ENCODE measurements around the gene MED9. TPM values are rescaled to one million over a fixed set of nuclear protein-coding genes. Genes with fewer than 3 reads are reported as not detected.

The MED9 gene
- total and polyA plus RNA-seq, 10 of the 15 experiments (the other 5 are each of a cell fraction or from before 2014, with no cell fraction given) = 1.5 to 22.4 (median 14.8) TPM

- H3K9me3 ChIP-seq (replicated peaks; ENCODE audit: control insufficient read depth, insufficient read depth, low read length) = no peaks in the 10 kb centered on the region
- in situ Hi-C loops (cut with MboI) (no loop called here), intact Hi-C loops (cut with micrococcal nuclease; ENCODE audit: unreplicated experiment) (no loop called here)
- H3K9ac ChIP-seq (ENCODE audit: control insufficient read depth, insufficient read depth, low read length) = no peak overlapping the region
- no peak for DNase-seq (ENCODE audit: low read depth, low spot score)
- ATAC-seq = no peak
- ChIA-PET SMC1A (ENCODE audit: uncharacterized antibody, unreplicated experiment) (no interaction called here), POLR2A (no interaction called here), CTCF (interaction anchor here (1.5 kb wide), 1 partner anchor 137 kb away, joined by 6 read pairs; no protein-coding TSS in a partner anchor), RAD21 (ENCODE audit: unreplicated experiment) (no interaction called here)
- H3K79me2 ChIP-seq (ENCODE audit: control insufficient read depth, insufficient read depth, low read length) = no peaks in the 10 kb centered on the region
- WGBS (ENCODE audit: insufficient coverage, insufficient replicate concordance, low lambda C conversion rate, missing lambda C conversion rate) = 90% methylated on average over 11 of the region's 11 CpGs
- peaks cover 4% of the 10 kb centered on the region; the same call in 1 of the 2 replicates for H3K4me1 ChIP-seq (ENCODE audit: control insufficient read depth, insufficient read depth, low read length)
- TF ChIP-seq POLR2AphosphoS5 (IDR thresholded peaks at IDR 0.05; ENCODE audit: low read length) = no peak
- no peak for TF ChIP-seq RCOR1 (conservative IDR thresholded peaks at IDR 0.05; ENCODE audit: low read depth, low read length)
- no peak for TF ChIP-seq ZNF274 (IDR thresholded peaks at IDR 0.05; ENCODE audit: insufficient read depth, insufficient read length)
- no peak for TF ChIP-seq PAX8 (IDR thresholded peaks at IDR 0.05)
- no peak for TF ChIP-seq NFYA (IDR thresholded peaks at IDR 0.05; ENCODE audit: borderline replicate concordance, low read depth, low read length)
- no peak for TF ChIP-seq PKNOX1 (IDR thresholded peaks at IDR 0.05)
- TF ChIP-seq BRCA1 (IDR thresholded peaks at IDR 0.05; ENCODE audit: low read depth, low read length) = no peak
- no peak for TF ChIP-seq ASH2L (IDR thresholded peaks at IDR 0.05; ENCODE audit: borderline replicate concordance, low read depth)
- TF ChIP-seq EED (IDR thresholded peaks at IDR 0.05; ENCODE audit: low read depth) = no peak
- TF ChIP-seq SREBF2 (IDR thresholded peaks at IDR 0.05; ENCODE audit: low read length) = no peak
- no peak for TF ChIP-seq BHLHE40 (IDR thresholded peaks at IDR 0.05; ENCODE audit: borderline replicate concordance in 1 of 2, low read depth in 2 of 2, low read length in 1 of 2)
- TF ChIP-seq EZH2 (IDR thresholded peaks at IDR 0.05; ENCODE audit: borderline replicate concordance, control insufficient read depth, low read depth, low read length) = no peak
- TF ChIP-seq DPF2 (IDR thresholded peaks at IDR 0.05) = no peak
- no peak for TF ChIP-seq IKZF1 (conservative IDR thresholded peaks at IDR 0.05)
- TF ChIP-seq FOS (IDR thresholded peaks at IDR 0.05; ENCODE audit: borderline replicate concordance, extremely low read depth, insufficient read length) = no peak
- no peak for TF ChIP-seq CBX5 (IDR thresholded peaks at IDR 0.05; ENCODE audit: low read depth)
- no peak for TF ChIP-seq TAF1 (IDR thresholded peaks at IDR 0.05; ENCODE audit: borderline replicate concordance, low read depth, low read length)
- no peak for FAIRE-seq
- H3K27ac ChIP-seq (ENCODE audit: control insufficient read depth, insufficient read depth) = no peak overlapping the region
- no peak overlapping the region for H2AFZ ChIP-seq (ENCODE audit: control insufficient read depth, low read depth, low read length)
- no peak overlapping the region for H3K4me2 ChIP-seq (ENCODE audit: control insufficient read depth, insufficient read depth)
- peaks cover 0 to 10% of the 10 kb centered on the region in 2 experiments; a peak in 3 of 4 replicates for H3K27me3 ChIP-seq (replicated peaks in 1 of 2; ENCODE audit: control insufficient read depth in 2 of 2, insufficient read depth in 2 of 2, low read length in 1 of 2)
- no TSS peak for BruUV-seq (replicated peaks)
- peaks cover 5 to 6% of the 10 kb centered on the region in 2 experiments; a peak in 1 of 4 replicates for H3K36me3 ChIP-seq (ENCODE audit: control insufficient read depth in 2 of 2, insufficient read depth in 2 of 2, low read length in 1 of 2)
- 0 out of 2 replicates have a peak, but pooled peaks cover 3% of the 10 kb centered on the region for H4K20me1 ChIP-seq (ENCODE audit: control insufficient read depth, insufficient read depth)
- H3K4me3 ChIP-seq = no peak overlapping the region
Measured at GRCh38 chr17:17492085-17492484, 15.3 kb downstream of the MED9 start.
